MCF 10A (cell line): ENCODE results near the gene CLDND1. TPM values are rescaled to one million over a fixed set of nuclear protein-coding genes. Genes with fewer than 3 reads are reported as not detected.

Source experiments
- BruUV-seq: library from RNA; stranded (reverse); fragments of 400-500 nt; replicated peaks from 2 replicates; lab custom pipeline; 2021; lab: Mats Ljungman, UMichigan
- CTCF ChIA-PET: fragments of 300-600 bp; sonication (Branson Sonifier 250); formaldehyde crosslinking; extraction: SDS; loops from one replicate; lab custom pipeline; 2021; ENCODE audit warnings: antibody characterized with exemption, inconsistent platforms; lab: Yijun Ruan, JAX
- POLR2A ChIA-PET: fragments of 300-600, 350-650 bp; sonication (Branson Sonifier 250); formaldehyde crosslinking; extraction: SDS; loops from one replicate; lab custom pipeline; 2020; ENCODE audit warnings: antibody characterized with exemption, inconsistent platforms; lab: Yijun Ruan, JAX
- DNase-seq: peaks from one replicate; pipeline ENCODE4 v3.0.0-alpha.2; 2018; ENCODE audit not compliant: unreplicated experiment
- H3K27ac Mint-ChIP-seq: one replicate; pipeline ENCODE4 v1.8.0; 2022; ENCODE audit warnings: mild to moderate bottlenecking, low read depth, mixed read lengths; ENCODE audit not compliant: unreplicated experiment
- H3K27me3 Mint-ChIP-seq: one replicate; pipeline ENCODE4 v1.8.0; 2022; ENCODE audit warnings: mixed read lengths; ENCODE audit not compliant: insufficient read depth, unreplicated experiment
- H3K36me3 Mint-ChIP-seq: one replicate; pipeline ENCODE4 v1.8.0; 2022; ENCODE audit warnings: mild to moderate bottlenecking, moderate library complexity, mixed read lengths; ENCODE audit not compliant: insufficient read depth, unreplicated experiment
- H3K4me1 Mint-ChIP-seq: one replicate; pipeline ENCODE4 v1.8.0; 2022; ENCODE audit warnings: mixed read lengths; ENCODE audit not compliant: insufficient read depth, unreplicated experiment
- H3K4me3 Mint-ChIP-seq: one replicate; pipeline ENCODE4 v1.8.0; 2022; ENCODE audit warnings: mild to moderate bottlenecking, moderate library complexity, mixed read lengths; ENCODE audit not compliant: unreplicated experiment
- H3K9me3 Mint-ChIP-seq: one replicate; pipeline ENCODE4 v1.8.0; 2022; ENCODE audit warnings: mixed read lengths; ENCODE audit not compliant: unreplicated experiment
- intact Hi-C: fragments of 100-400 bp; cut with micrococcal nuclease; formaldehyde crosslinking; loops from 2 replicates; pipeline ENCODE4 v1.14.1; 2022
- total RNA-seq: library from RNA; stranded (reverse); gene quantifications from 2 replicates; pipeline ENCODE4 v1.2.3, GENCODE V29; 2022
- TF ChIP-seq, protein P1 (sequence below): fragments of 200-600 bp; IDR thresholded peaks from one replicate; pipeline ENCODE4 v1.8.0; 2022; ENCODE audit warnings: antibody characterized with exemption, mild to moderate bottlenecking; ENCODE audit not compliant: unreplicated experiment

The CLDND1 gene
- total RNA-seq, 1 experiment from 2014 or later, result 128 TPM

- intact Hi-C loops, result no loop called here
- Mint-ChIP-seq H3K4me3 (no peak overlapping the region), H3K27me3 (no peaks in the 10 kb centered on the region), H3K4me1 (no peaks in the 10 kb centered on the region), H3K27ac (no peak overlapping the region), H3K9me3 (no peaks in the 10 kb centered on the region), H3K36me3 (no peaks in the 10 kb centered on the region)
- no TSS peak for BruUV-seq
- ChIA-PET POLR2A (no interaction called here), CTCF (interaction anchor here (0.5 to 0.9 kb wide), 2 partner anchors 28 to 68 kb away, joined by 3 to 5 read pairs; partner anchors contain the start of gene CLDND1)
- no peak for DNase-seq
- TF ChIP-seq, protein P1, sequence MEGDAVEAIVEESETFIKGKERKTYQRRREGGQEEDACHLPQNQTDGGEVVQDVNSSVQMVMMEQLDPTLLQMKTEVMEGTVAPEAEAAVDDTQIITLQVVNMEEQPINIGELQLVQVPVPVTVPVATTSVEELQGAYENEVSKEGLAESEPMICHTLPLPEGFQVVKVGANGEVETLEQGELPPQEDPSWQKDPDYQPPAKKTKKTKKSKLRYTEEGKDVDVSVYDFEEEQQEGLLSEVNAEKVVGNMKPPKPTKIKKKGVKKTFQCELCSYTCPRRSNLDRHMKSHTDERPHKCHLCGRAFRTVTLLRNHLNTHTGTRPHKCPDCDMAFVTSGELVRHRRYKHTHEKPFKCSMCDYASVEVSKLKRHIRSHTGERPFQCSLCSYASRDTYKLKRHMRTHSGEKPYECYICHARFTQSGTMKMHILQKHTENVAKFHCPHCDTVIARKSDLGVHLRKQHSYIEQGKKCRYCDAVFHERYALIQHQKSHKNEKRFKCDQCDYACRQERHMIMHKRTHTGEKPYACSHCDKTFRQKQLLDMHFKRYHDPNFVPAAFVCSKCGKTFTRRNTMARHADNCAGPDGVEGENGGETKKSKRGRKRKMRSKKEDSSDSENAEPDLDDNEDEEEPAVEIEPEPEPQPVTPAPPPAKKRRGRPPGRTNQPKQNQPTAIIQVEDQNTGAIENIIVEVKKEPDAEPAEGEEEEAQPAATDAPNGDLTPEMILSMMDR, result no peak
These were observed 28.5 kb upstream of the CLDND1 start for GRCh38 chr3:98551236-98551635.

DNA sequence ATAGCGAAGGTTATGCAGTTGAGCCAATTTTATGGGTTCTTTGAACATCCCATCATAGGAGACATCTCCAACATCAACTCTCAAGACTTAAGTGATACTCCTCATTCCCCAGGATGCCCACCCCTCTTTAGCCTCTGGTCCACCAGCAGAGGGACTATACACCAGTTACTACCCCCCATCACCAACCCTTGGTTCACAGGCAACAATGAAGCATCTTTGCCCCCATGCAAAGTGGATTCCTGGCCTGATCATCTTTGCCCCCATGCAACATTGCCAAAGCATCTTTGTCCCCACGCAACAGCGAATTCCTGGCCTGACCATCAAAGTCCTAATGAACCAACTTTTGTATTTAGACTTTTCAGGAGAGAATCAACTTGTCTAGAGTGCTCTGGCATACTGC lies 28.1 kb upstream of the CLDND1 start:
- no peak overlapping the region for H3K27ac Mint-ChIP-seq
- H3K4me3 Mint-ChIP-seq, result no peak overlapping the region
- no TSS peak for BruUV-seq
- TF ChIP-seq, protein P1, result no peak
- no peaks in the 10 kb centered on the region for H3K36me3 Mint-ChIP-seq
- ChIA-PET CTCF (interaction anchor here (0.9 kb wide), 1 partner anchor 28 kb away, joined by 3 read pairs; the partner anchor contains the start of gene CLDND1), POLR2A (no interaction called here)
- no peaks in the 10 kb centered on the region for H3K4me1 Mint-ChIP-seq
- H3K9me3 Mint-ChIP-seq, result no peaks in the 10 kb centered on the region
- H3K27me3 Mint-ChIP-seq, result no peaks in the 10 kb centered on the region
- no peak for DNase-seq
- intact Hi-C loops, result no loop called here

DNA sequence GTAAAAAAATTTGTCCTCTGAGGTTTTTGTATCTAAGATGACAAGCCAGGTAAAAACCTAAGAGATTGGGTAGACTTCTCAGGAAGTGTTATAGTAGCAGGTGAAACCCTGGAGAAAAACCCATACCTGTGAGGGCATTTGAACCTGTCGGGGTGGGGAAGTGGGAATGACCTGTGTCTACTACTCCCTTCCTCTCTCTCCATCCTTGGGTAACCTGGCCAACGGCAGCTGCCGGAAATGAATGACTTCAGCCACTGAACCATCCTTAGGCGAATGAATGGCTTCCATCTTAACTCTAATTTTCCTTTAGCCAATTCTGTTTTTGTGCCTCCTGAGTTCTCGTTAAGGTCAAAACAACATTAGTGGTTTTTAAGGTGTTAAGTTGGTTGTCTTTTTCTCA lies 25.8 kb upstream of the CLDND1 start:
- Mint-ChIP-seq H3K36me3 (no peaks in the 10 kb centered on the region), H3K4me3 (no peak overlapping the region), H3K27me3 (no peaks in the 10 kb centered on the region), H3K9me3 (no peaks in the 10 kb centered on the region), H3K27ac (no peak overlapping the region), H3K4me1 (no peaks in the 10 kb centered on the region)
- no TSS peak for BruUV-seq
- ChIA-PET CTCF (no interaction called here), POLR2A (no interaction called here)
- TF ChIP-seq, protein P1, result no peak
- intact Hi-C loops, result no loop called here
- DNase-seq, result no peak

GRCh38 chr3:98545940-98546339 lies 23.2 kb upstream of the CLDND1 start:
- Mint-ChIP-seq H3K27me3 (no peaks in the 10 kb centered on the region), H3K4me1 (no peaks in the 10 kb centered on the region), H3K27ac (no peak overlapping the region), H3K36me3 (no peaks in the 10 kb centered on the region), H3K4me3 (no peak overlapping the region), H3K9me3 (no peaks in the 10 kb centered on the region)
- ChIA-PET POLR2A (no interaction called here), CTCF (no interaction called here)
- intact Hi-C loops, result no loop called here
- no TSS peak for BruUV-seq
- TF ChIP-seq, protein P1, result no peak
- DNase-seq, result no peak
